Measurements from ENCODE around the gene FAM210A. TPM values are rescaled to one million over a fixed set of nuclear protein-coding genes. Genes with fewer than 3 reads are reported as not detected.

The FAM210A gene
- total RNA-seq, 1 donor from 2014 or later, result 15.4 TPM

GRCh38 chr18:13658436-13659204 lies 67.7 kb downstream of the FAM210A start:
- TF ChIP-seq, protein P1, sequence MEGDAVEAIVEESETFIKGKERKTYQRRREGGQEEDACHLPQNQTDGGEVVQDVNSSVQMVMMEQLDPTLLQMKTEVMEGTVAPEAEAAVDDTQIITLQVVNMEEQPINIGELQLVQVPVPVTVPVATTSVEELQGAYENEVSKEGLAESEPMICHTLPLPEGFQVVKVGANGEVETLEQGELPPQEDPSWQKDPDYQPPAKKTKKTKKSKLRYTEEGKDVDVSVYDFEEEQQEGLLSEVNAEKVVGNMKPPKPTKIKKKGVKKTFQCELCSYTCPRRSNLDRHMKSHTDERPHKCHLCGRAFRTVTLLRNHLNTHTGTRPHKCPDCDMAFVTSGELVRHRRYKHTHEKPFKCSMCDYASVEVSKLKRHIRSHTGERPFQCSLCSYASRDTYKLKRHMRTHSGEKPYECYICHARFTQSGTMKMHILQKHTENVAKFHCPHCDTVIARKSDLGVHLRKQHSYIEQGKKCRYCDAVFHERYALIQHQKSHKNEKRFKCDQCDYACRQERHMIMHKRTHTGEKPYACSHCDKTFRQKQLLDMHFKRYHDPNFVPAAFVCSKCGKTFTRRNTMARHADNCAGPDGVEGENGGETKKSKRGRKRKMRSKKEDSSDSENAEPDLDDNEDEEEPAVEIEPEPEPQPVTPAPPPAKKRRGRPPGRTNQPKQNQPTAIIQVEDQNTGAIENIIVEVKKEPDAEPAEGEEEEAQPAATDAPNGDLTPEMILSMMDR (IDR thresholded peaks at IDR 0.05; ENCODE audit: unreplicated experiment), result no peak
- Mint-ChIP-seq H3K9me3 (ENCODE audit: unreplicated experiment) (no peaks in the 10 kb centered on the region), H3K36me3 (ENCODE audit: low read depth, unreplicated experiment) (no peaks in the 10 kb centered on the region), H3K27ac (ENCODE audit: unreplicated experiment) (no peak overlapping the region), H3K27me3 (ENCODE audit: unreplicated experiment) (peaks cover 7% of the 10 kb centered on the region), H3K4me3 (ENCODE audit: unreplicated experiment) (no peak overlapping the region), H3K4me1 (ENCODE audit: unreplicated experiment) (peaks cover 15% of the 10 kb centered on the region)
- no peak for DNase-seq (ENCODE audit: low spot score)

DNA sequence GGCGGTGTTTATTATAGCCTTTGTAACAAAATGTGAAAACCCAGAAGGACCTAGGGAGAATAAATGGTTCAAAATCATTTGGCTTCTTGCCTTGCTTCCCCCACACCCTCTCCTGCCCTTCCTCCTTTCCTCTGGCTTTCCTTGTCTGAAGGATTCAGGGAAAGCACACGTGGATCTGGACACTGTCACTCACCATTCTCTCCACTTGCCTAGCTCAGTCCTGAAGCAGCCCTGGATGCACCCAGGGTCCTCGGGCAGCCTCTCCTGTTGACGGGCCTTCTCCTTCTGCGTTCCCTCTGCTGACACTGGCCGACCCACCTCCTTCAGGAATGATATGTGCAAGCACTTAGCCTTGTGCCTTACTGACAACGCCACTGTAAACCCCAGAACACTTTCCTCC lies 68.4 kb downstream of the FAM210A start:
- Mint-ChIP-seq H3K27ac (ENCODE audit: unreplicated experiment) (no peak overlapping the region), H3K9me3 (ENCODE audit: unreplicated experiment) (no peaks in the 10 kb centered on the region), H3K27me3 (ENCODE audit: unreplicated experiment) (peaks cover 5% of the 10 kb centered on the region), H3K36me3 (ENCODE audit: low read depth, unreplicated experiment) (no peaks in the 10 kb centered on the region), H3K4me3 (ENCODE audit: unreplicated experiment) (peak overlapping the region; percentile 18), H3K4me1 (ENCODE audit: unreplicated experiment) (peaks cover 16% of the 10 kb centered on the region)
- no peak for DNase-seq (ENCODE audit: low spot score)
- TF ChIP-seq, protein P1 (IDR thresholded peaks at IDR 0.05; ENCODE audit: unreplicated experiment), result no peak

- H3K36me3 Mint-ChIP-seq (ENCODE audit: low read depth, unreplicated experiment), result no peaks in the 10 kb centered on the region
- H3K9me3 Mint-ChIP-seq (ENCODE audit: unreplicated experiment), result no peaks in the 10 kb centered on the region
- H3K4me3 Mint-ChIP-seq (ENCODE audit: unreplicated experiment), result no peak overlapping the region
- TF ChIP-seq, protein P1 (IDR thresholded peaks at IDR 0.05; ENCODE audit: unreplicated experiment), result no peak
- no peak overlapping the region for H3K27ac Mint-ChIP-seq (ENCODE audit: unreplicated experiment)
- peaks cover 22% of the 10 kb centered on the region for H3K4me1 Mint-ChIP-seq (ENCODE audit: unreplicated experiment)
- H3K27me3 Mint-ChIP-seq (ENCODE audit: unreplicated experiment), result peaks cover 5% of the 10 kb centered on the region
- DNase-seq (ENCODE audit: low spot score), result no peak
Measured at GRCh38 chr18:13653746-13654433, 72.5 kb downstream of the FAM210A start.

DNA sequence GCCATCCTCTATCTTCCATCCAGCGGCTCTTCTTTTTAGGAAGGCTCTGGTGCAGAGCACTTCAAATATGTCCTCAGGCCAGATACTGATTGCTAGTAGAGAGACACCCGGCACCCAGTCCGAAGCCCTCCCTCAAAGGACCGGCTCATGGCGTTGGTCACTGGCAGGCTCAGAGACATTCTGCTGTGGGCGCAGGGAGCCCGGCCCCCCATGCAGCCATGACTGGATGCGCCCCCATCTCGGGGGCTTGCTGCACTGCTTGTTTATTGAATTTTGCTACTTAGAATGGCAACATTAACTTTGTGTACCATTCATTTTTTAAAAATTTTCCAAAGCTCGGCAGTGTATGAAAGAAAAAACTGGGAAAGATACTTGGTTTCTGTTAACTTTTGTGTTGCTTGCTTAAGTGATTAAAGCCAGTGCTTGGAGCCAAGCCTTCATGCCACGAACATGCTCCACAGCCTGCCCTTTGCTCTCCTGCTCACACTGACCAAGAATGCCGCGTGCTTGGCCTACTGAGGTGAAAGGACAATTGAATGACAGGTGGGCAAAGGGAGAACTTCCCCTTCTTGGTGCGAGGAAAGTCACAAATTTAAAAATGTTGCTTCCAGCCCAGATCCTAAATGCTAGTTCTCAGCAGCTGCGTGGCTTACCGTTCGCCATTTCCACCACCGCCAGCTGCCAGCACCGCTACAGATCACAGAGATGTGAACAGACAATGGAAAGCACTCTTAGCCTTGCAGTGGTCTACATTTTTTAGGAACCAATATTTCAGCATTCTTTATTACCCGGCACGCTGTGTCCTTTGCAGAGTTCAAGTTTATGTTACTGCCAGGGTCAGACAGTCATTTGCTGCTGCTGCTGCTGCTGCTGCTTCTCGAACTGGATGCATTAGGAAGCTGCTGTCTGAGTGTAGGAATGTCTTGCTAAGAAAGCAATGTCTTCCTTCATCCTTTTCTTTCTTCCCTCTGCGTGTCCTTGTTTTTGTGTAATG lies 76.7 kb downstream of the FAM210A start:
- no peak for DNase-seq (ENCODE audit: low spot score)
- Mint-ChIP-seq H3K36me3 (ENCODE audit: low read depth, unreplicated experiment) (peaks cover 6% of the 10 kb centered on the region), H3K9me3 (ENCODE audit: unreplicated experiment) (no peaks in the 10 kb centered on the region), H3K27ac (ENCODE audit: unreplicated experiment) (no peak overlapping the region), H3K4me3 (ENCODE audit: unreplicated experiment) (no peak overlapping the region), H3K4me1 (ENCODE audit: unreplicated experiment) (peaks cover 12% of the 10 kb centered on the region), H3K27me3 (ENCODE audit: unreplicated experiment) (peaks cover 3% of the 10 kb centered on the region)
- TF ChIP-seq, protein P1 (IDR thresholded peaks at IDR 0.05; ENCODE audit: unreplicated experiment), result no peak
